ENCODE measurements around the gene LRRC3C.

LRRC3C gene

GRCh38 chr17:39974433-39974832, 46.9 kb downstream of the LRRC3C start:
- DNase-seq (ENCODE audit: low read depth in 2 of 2): no peak

GRCh38 chr17:39975801-39976200, 48.3 kb downstream of the LRRC3C start:
- no peak for DNase-seq (ENCODE audit: low read depth in 2 of 2)

GRCh38 chr17:39979016-39979670, 51.6 kb downstream of the LRRC3C start:
- DNase-seq (ENCODE audit: low read depth in 2 of 2): no peak

GRCh38 chr17:39979893-39980350, 52.4 kb downstream of the LRRC3C start:
- no peak for DNase-seq (ENCODE audit: low read depth in 2 of 2)

- DNase-seq (ENCODE audit: low read depth in 2 of 2): peak; percentile 93 to 96
These were observed 53.0 kb downstream of the LRRC3C start, which contains the start of gene PSMD3 for GRCh38 chr17:39980351-39981206. PSMD3 (plus strand) TSS chr17:39980807; CDS start chr17:39980971, 164 bp downstream.

GRCh38 chr17:39981207-39981741, 53.7 kb downstream of the LRRC3C start:
- no peak for DNase-seq (ENCODE audit: low read depth in 2 of 2)

- DNase-seq (ENCODE audit: low read depth in 2 of 2): no peak
These were observed 54.3 kb downstream of the LRRC3C start for GRCh38 chr17:39981766-39982375.

GRCh38 chr17:39988206-39988810, 60.8 kb downstream of the LRRC3C start:
- DNase-seq (ENCODE audit: low read depth in 2 of 2): no peak

GRCh38 chr17:39994448-39994847, 66.9 kb downstream of the LRRC3C start:
- DNase-seq (ENCODE audit: low read depth in 2 of 2): no peak
